HL-60 (cell line): ENCODE data around the gene SLIT1.

Experiments
- CTCF ChIP-seq: IDR thresholded peaks from one replicate; pipeline ENCODE4 v1.5.1; 2011; ENCODE audit warnings: low read length, control low read depth, inconsistent platforms; ENCODE audit not compliant: insufficient read depth
- GABPA ChIP-seq: IDR thresholded peaks from 2 replicates; pipeline ENCODE4 v1.6.1; 2012; ENCODE audit warnings: low read depth
- POLR2AphosphoS5 ChIP-seq: IDR thresholded peaks from 2 replicates; pipeline ENCODE4 v1.6.1; 2012; ENCODE audit warnings: low read depth
- REST ChIP-seq: IDR thresholded peaks from 2 replicates; pipeline ENCODE4 v1.6.1; 2012; ENCODE audit warnings: low read depth; ENCODE audit not compliant: insufficient replicate concordance
- SPI1 ChIP-seq: IDR thresholded peaks from 2 replicates; pipeline ENCODE4 v1.6.1; 2012; ENCODE audit warnings: low read depth, mild to moderate bottlenecking, borderline replicate concordance

- TF ChIP-seq CTCF: no peak
- TF ChIP-seq REST: no peak
- TF ChIP-seq GABPA: no peak
- no peak for TF ChIP-seq SPI1
- no peak for TF ChIP-seq POLR2AphosphoS5
Measured at GRCh38 chr10:97229322-97230015, 43.7 kb upstream of the SLIT1 start.
